ENCODE results near the gene ALK.
A peak's percentile ranks its signal among the peaks of the same experiment; 100 is the strongest.

Gene ALK

DNA sequence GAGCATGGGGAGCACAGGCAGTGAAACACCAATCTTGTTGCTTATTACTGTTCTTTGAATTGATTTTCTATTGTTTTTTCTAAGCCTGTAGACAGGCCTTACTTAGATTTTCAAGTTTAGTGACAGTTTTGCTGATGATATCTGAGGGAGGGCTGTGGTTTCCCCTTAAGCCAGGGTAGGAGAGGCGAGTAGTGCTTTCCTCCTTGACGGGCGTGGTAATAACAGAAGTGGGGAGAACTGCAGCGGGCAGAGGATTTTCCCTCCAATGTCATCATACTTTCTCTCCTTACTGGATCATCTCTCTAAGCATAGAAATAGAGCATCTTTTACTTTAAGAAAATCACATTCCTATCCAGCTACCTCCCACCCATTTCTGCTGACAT is 314.4 kb downstream of the ALK start:
- no peak for DNase-seq (ENCODE audit: low spot score)

DNA sequence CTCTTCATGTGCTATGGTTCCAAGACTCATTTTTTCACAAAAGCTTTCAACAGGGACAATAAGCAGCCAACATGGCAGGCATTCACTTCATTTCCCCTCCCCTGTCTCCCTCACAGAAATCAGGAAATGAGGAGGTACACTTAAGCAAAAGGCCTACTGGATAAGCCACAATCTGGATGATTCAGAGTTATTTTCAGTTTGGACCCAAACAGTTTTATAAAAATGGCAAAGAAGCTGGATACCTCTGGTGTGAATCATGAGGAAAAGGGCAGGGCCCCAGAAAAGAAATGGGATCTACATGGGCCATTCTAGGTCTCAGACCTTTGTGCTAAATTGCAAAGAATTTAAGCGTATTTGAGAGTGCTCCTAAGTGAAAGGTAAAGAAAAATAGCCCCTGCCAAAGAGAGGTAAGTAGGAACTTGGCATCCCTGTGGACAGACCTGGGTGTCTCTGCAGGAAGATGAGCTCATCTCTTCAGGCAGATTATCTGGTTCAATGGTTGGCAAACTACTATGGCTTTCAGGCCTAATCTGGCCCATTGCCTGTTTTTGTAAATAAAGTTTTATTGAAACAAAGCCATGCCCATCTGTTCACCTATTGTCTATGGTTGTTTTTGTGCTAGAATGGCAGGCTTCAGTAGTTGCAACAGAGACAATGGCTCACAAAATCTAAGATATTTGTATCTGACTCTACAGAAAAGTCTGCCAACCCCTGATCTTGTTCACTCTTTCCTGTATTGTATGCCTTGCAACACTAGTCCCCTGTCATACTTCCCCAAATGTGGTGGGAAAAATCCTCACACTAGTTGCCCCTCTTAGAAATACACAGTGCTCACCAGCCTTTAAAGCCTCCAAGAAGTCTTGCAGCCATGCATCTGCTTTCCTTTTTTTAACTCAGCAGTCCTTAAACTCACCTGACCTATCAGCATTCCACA is 315.0 kb downstream of the ALK start:
- DNase-seq (ENCODE audit: low spot score), result no peak

- DNase-seq (ENCODE audit: low spot score), result no peak
These were observed 318.0 kb downstream of the ALK start for GRCh38 chr2:29603341-29603740.

DNA sequence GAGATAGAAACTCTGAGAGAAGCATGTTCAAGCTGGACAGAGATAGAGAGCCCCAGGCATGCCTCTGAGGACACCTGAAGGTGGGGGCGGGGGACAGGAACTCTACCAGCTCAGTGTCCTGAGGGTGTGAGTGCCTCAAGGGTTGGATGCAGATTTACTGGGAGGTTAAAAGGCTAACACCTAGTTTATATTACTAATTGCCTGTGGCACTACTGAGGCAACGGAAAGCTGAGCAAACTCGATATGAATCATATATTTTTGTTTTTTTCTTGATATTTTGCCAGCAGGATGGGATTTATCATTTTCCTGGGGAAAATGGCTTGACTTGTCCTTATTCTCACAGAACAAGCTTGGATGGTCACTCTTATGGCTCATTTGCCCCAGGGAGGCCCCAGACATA is 319.5 kb downstream of the ALK start:
- no peak for DNase-seq (ENCODE audit: low spot score)

- DNase-seq (ENCODE audit: low spot score), result no peak
These were observed 320.1 kb downstream of the ALK start for GRCh38 chr2:29601321-29601720.

DNA sequence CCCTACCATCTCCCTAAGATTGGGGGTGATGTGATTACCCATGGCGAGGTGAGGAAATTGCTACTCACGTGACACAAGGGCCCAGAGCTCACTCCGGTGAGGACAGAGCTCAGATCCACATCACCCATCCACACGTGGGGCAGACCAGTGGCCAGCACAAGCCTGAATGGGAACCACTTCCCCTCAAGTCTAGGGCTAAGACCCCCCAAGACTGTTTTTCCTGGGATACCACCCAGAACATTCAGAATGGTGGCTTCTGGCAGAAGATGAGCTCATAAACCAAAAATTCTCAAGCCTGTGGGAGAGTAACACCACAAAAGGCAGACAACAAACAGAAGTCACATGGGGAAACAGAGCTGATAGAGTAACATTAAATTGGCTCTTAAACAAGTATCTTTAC is 321.4 kb downstream of the ALK start:
- no peak for DNase-seq (ENCODE audit: low spot score)

DNA sequence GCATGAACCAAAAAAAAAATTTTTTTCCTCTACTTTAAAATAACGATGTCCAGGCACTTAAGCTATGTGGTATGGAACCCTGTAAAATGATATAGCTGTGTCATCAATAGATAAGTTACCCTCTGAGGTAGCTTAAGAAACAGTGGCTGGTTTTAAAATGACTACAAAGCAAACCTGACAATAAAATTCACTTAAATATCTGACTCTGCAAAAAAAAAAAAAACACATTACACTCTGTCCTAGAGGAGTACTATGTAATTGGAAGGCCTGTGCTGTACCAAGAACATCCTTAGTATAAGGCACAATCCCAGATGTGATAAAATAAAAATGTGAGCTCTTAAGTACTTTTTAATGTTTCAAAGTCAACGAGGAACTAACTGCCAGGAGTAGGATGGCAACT is 322.4 kb downstream of the ALK start:
- DNase-seq (ENCODE audit: low spot score), result no peak

- no peak for DNase-seq (ENCODE audit: low spot score)
These were observed 324.4 kb downstream of the ALK start for GRCh38 chr2:29597035-29597434.

DNA sequence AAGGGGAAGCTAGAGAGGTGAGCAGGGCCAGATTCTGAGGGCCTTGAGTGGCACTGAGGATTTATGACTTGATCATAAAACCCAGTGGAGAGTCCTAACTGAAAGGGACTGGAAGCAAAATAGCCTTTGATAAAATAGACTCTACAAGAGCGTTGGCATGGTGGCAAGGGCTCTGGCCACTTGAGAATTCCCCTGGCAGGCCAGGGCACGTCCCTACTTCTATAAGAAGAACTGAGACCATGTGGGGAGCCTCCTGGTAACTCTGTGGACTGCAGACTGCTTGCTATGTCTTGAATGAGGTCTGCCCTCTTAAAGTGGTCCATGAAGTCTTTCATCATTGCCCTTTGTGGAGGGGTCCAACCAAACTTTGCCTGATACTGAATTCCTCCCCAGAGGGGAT is 324.8 kb downstream of the ALK start:
- DNase-seq (ENCODE audit: low spot score), result no peak

- DNase-seq (ENCODE audit: low spot score), result no peak
These were observed 329.8 kb downstream of the ALK start for GRCh38 chr2:29591600-29591999.

DNA sequence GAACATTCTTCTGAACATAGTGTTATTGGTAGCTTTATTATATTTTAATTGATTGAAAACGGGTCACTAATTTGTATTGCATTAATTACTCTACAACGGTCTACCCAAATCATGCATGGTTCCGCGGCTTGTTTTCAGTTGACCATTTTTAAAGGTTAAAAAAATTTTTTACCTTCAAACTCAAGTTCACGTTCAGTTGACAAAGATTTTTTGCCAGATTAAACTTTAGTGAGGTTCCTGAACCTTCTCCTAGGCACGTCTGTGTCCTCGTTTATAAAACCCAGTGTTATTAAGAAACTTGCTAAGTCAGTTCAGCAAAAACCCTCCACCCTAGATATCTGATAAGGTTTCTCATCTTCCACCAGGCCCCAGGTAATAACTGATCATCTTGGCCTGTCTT is 331.2 kb downstream of the ALK start:
- DNase-seq (ENCODE audit: low spot score), result no peak

DNA sequence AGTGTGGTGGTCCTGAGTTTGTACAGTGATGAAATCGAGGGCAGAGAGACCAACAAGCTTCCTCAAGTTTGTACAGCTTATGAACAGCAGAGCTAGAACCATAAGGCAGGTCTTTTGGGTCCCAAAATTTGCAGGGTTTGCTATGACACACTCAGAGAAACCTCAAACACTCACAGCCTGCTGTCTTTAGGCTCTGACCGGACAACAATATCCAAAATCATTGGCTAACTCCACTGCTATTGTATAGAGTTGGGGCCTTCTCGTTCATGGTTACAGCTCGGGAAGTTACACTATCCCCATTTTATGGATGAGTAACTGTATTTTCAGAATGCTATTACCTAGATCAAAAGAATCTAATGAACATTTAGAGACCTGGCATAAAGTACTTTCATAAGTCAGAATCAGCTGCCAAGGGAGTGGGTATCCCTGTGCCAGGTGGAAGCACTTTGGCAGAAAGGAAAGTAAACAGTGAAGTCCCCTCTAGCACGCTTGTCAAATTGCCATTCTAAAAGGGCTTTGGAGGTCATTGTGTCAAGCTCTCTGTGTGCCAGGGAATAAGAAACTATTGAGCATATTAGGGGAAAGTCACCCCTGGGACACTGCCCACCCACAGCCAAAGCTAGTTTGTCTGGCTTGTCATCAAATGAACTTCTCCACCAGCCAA is 331.8 kb downstream of the ALK start:
- no peak for DNase-seq (ENCODE audit: low spot score)

GRCh38 chr2:29587402-29588190 is 333.8 kb downstream of the ALK start:
- DNase-seq (ENCODE audit: low spot score), result no peak

DNA sequence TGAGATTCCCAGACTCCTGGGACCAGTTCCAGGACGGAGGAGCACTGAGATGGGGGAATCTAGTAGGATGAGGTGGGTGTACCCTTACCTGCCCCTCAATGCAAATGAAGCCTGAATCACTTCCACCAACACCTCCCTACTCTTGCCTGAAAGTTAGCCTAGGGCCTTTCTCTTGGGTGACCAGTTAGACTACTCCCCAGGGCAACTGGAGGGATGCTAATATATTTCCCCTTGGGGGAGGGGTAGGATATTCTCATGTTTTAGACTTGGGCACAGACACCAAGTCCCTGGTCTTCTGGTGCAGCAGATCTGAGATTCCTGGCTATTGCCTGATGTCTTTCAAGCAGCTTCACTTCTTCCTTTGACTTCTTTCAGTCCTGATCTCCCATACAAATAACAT is 334.5 kb downstream of the ALK start:
- no peak for DNase-seq (ENCODE audit: low spot score)

- peak; percentile 7 for DNase-seq (ENCODE audit: low spot score)
These were observed 337.7 kb downstream of the ALK start for GRCh38 chr2:29583548-29584156.

GRCh38 chr2:29583104-29583503 is 338.3 kb downstream of the ALK start:
- DNase-seq (ENCODE audit: low spot score), result no peak

GRCh38 chr2:29582062-29582461 is 339.3 kb downstream of the ALK start:
- no peak for DNase-seq (ENCODE audit: low spot score)

DNA sequence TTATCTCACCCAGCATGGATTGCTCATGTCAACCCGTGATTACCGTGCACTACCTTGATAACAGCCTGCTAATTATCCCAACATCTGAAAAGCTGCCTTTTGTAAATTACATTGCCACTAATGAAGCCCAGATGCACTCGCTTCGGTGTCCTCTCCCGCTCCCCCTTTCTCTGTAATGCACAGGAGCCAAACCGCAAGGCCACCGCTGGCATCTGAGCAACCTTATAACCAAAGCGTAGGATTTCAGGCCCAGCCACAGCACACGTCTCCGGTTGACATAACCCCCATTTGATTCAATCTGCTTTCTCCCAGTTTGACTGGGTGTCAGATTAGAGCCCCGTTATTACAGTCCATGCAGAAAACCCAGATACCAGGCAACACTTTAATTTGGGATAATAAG is 341.2 kb downstream of the ALK start:
- DNase-seq (ENCODE audit: low spot score), result no peak

GRCh38 chr2:29579495-29580169 is 341.8 kb downstream of the ALK start:
- DNase-seq (ENCODE audit: low spot score), result no peak

GRCh38 chr2:29578084-29578598 is 343.2 kb downstream of the ALK start:
- no peak for DNase-seq (ENCODE audit: low spot score)

GRCh38 chr2:29576231-29576630 is 345.2 kb downstream of the ALK start:
- DNase-seq (ENCODE audit: low spot score), result no peak
